ENCODE results near the gene DBET.
"Not testable (repeated sequence)": the region's sequence is repeated elsewhere in the genome, so short reads cannot be mapped to it uniquely, and the experiment has no call there.

DBET gene

GRCh38 chr4:190047627-190048026 lies 16.7 kb upstream of the DBET start:
- H3K9me3 Mint-ChIP-seq; H3K27me3 Mint-ChIP-seq (ENCODE audit: low read depth); H3K4me1 Mint-ChIP-seq: not testable (repeated sequence)

GRCh38 chr4:190049378-190050239 lies 14.7 kb upstream of the DBET start:
- not testable (repeated sequence) for H3K36me3 Mint-ChIP-seq (ENCODE audit: low read depth); H3K27ac Mint-ChIP-seq; H3K4me1 Mint-ChIP-seq; H3K27me3 Mint-ChIP-seq (ENCODE audit: low read depth); H3K9me3 Mint-ChIP-seq; H3K4me3 Mint-ChIP-seq

More at GRCh38 chr4:190047627-190048026, 16.7 kb upstream of the DBET start:
- H3K4me3 Mint-ChIP-seq; H3K36me3 Mint-ChIP-seq (ENCODE audit: low read depth); H3K27ac Mint-ChIP-seq: not testable (repeated sequence)

- not testable (repeated sequence) for H3K27me3 Mint-ChIP-seq (ENCODE audit: low read depth); H3K36me3 Mint-ChIP-seq (ENCODE audit: low read depth); H3K27ac Mint-ChIP-seq; H3K4me1 Mint-ChIP-seq; H3K9me3 Mint-ChIP-seq; H3K4me3 Mint-ChIP-seq
Observed at GRCh38 chr4:190058997-190059396, 5.3 kb upstream of the DBET start.

- not testable (repeated sequence) for H3K4me1 Mint-ChIP-seq; H3K27me3 Mint-ChIP-seq (ENCODE audit: low read depth); H3K9me3 Mint-ChIP-seq; H3K4me3 Mint-ChIP-seq; H3K27ac Mint-ChIP-seq; H3K36me3 Mint-ChIP-seq (ENCODE audit: low read depth)
Observed at GRCh38 chr4:190064805-190065204, 503 bp downstream of the DBET start.

- H3K9me3 Mint-ChIP-seq; H3K4me1 Mint-ChIP-seq; H3K27me3 Mint-ChIP-seq (ENCODE audit: low read depth); H3K27ac Mint-ChIP-seq; H3K36me3 Mint-ChIP-seq (ENCODE audit: low read depth); H3K4me3 Mint-ChIP-seq: not testable (repeated sequence)
Observed at GRCh38 chr4:190068351-190068750, 4.0 kb downstream of the DBET start.

- not testable (repeated sequence) for H3K27ac Mint-ChIP-seq; H3K36me3 Mint-ChIP-seq (ENCODE audit: low read depth); H3K4me3 Mint-ChIP-seq; H3K9me3 Mint-ChIP-seq; H3K4me1 Mint-ChIP-seq; H3K27me3 Mint-ChIP-seq (ENCODE audit: low read depth)
Observed at GRCh38 chr4:190093052-190093451, 28.8 kb downstream of the DBET start.

GRCh38 chr4:190094031-190094430 lies 29.7 kb downstream of the DBET start:
- not testable (repeated sequence) for H3K27ac Mint-ChIP-seq; H3K4me3 Mint-ChIP-seq; H3K36me3 Mint-ChIP-seq (ENCODE audit: low read depth); H3K27me3 Mint-ChIP-seq (ENCODE audit: low read depth); H3K4me1 Mint-ChIP-seq; H3K9me3 Mint-ChIP-seq

- not testable (repeated sequence) for H3K27me3 Mint-ChIP-seq (ENCODE audit: low read depth); H3K4me3 Mint-ChIP-seq; H3K36me3 Mint-ChIP-seq (ENCODE audit: low read depth); H3K9me3 Mint-ChIP-seq; H3K4me1 Mint-ChIP-seq; H3K27ac Mint-ChIP-seq
Observed at GRCh38 chr4:190095335-190095734, 31.0 kb downstream of the DBET start.

- H3K27ac Mint-ChIP-seq; H3K36me3 Mint-ChIP-seq (ENCODE audit: low read depth); H3K4me1 Mint-ChIP-seq; H3K4me3 Mint-ChIP-seq; H3K27me3 Mint-ChIP-seq (ENCODE audit: low read depth); H3K9me3 Mint-ChIP-seq: not testable (repeated sequence)
Observed at GRCh38 chr4:190099605-190100004, 35.3 kb downstream of the DBET start.

- H3K4me3 Mint-ChIP-seq; H3K27ac Mint-ChIP-seq; H3K27me3 Mint-ChIP-seq (ENCODE audit: low read depth); H3K9me3 Mint-ChIP-seq; H3K36me3 Mint-ChIP-seq (ENCODE audit: low read depth); H3K4me1 Mint-ChIP-seq: not testable (repeated sequence)
Observed at GRCh38 chr4:190101525-190101924, 37.2 kb downstream of the DBET start.

- not testable (repeated sequence) for H3K27ac Mint-ChIP-seq; H3K27me3 Mint-ChIP-seq (ENCODE audit: low read depth); H3K9me3 Mint-ChIP-seq; H3K36me3 Mint-ChIP-seq (ENCODE audit: low read depth); H3K4me1 Mint-ChIP-seq; H3K4me3 Mint-ChIP-seq
Observed at GRCh38 chr4:190106191-190106590, 41.9 kb downstream of the DBET start.

GRCh38 chr4:190106611-190107480 lies 42.5 kb downstream of the DBET start:
- not testable (repeated sequence) for H3K4me1 Mint-ChIP-seq; H3K27ac Mint-ChIP-seq; H3K9me3 Mint-ChIP-seq; H3K27me3 Mint-ChIP-seq (ENCODE audit: low read depth); H3K36me3 Mint-ChIP-seq (ENCODE audit: low read depth); H3K4me3 Mint-ChIP-seq

GRCh38 chr4:190107766-190108485 lies 43.6 kb downstream of the DBET start:
- not testable (repeated sequence) for H3K9me3 Mint-ChIP-seq; H3K4me3 Mint-ChIP-seq; H3K36me3 Mint-ChIP-seq (ENCODE audit: low read depth); H3K27ac Mint-ChIP-seq; H3K4me1 Mint-ChIP-seq; H3K27me3 Mint-ChIP-seq (ENCODE audit: low read depth)

- not testable (repeated sequence) for H3K27ac Mint-ChIP-seq; H3K27me3 Mint-ChIP-seq (ENCODE audit: low read depth); H3K9me3 Mint-ChIP-seq; H3K4me1 Mint-ChIP-seq; H3K4me3 Mint-ChIP-seq; H3K36me3 Mint-ChIP-seq (ENCODE audit: low read depth)
Observed at GRCh38 chr4:190108756-190109155, 44.5 kb downstream of the DBET start.

Measured in nephron (organoid).